GM12874 (cell line): Measurements from ENCODE around the gene ATF7.

Experiments
- CTCF ChIP-seq: IDR thresholded peaks from 2 replicates; pipeline ENCODE4 v1.5.1; 2011; ENCODE audit warnings: low read depth, mild to moderate bottlenecking, control low read depth, low read length, moderate library complexity; ENCODE audit not compliant: insufficient read depth

ATF7 gene

GRCh38 chr12:53461591-53461990 lies 164.6 kb downstream of the ATF7 start:
- no peak for TF ChIP-seq CTCF

- no peak for TF ChIP-seq CTCF
Observed at GRCh38 chr12:53461059-53461458, 165.1 kb downstream of the ATF7 start.

- no peak for TF ChIP-seq CTCF
Observed at GRCh38 chr12:53459097-53459496, 167.1 kb downstream of the ATF7 start.
